NAMALWA (cell line): ENCODE results near the gene FBXO39.
"Not testable (repeated sequence)": the region's sequence is repeated elsewhere in the genome, so short reads cannot be mapped to it uniquely, and the experiment has no call there.

ENCODE experiments used
- DNase-seq: peaks from one replicate; pipeline ENCODE4 v3.0.0-alpha.2; 2015; ENCODE audit warnings: low spot score

The FBXO39 gene

GRCh38 chr17:6775871-6776405, at the start of gene FBXO39:
Gene FBXO39 (plus strand): TSS chr17:6776215. CDS start chr17:6779869, 3,654 bp downstream.
- no peak for DNase-seq

GRCh38 chr17:6729531-6729930, 46.5 kb upstream of the FBXO39 start:
- no peak for DNase-seq

- DNase-seq: not testable (repeated sequence)
Measured at GRCh38 chr17:6746665-6747064, 29.4 kb upstream of the FBXO39 start.

- no peak for DNase-seq
Measured at GRCh38 chr17:6748617-6749016, 27.4 kb upstream of the FBXO39 start.

GRCh38 chr17:6749519-6749918, 26.5 kb upstream of the FBXO39 start:
- DNase-seq: peak; percentile 8

GRCh38 chr17:6752068-6752909, 23.7 kb upstream of the FBXO39 start:
- no peak for DNase-seq

- DNase-seq: no peak
Measured at GRCh38 chr17:6753006-6753445, 23.0 kb upstream of the FBXO39 start.

- no peak for DNase-seq
Measured at GRCh38 chr17:6753546-6753945, 22.5 kb upstream of the FBXO39 start.

GRCh38 chr17:6755281-6755680, 20.7 kb upstream of the FBXO39 start:
- DNase-seq: no peak

- DNase-seq: peak; percentile 35
Measured at GRCh38 chr17:6755731-6756184, 20.3 kb upstream of the FBXO39 start, which contains the start of gene XAF1. Gene XAF1 (plus strand): TSS chr17:6756046. CDS start chr17:6756079, 33 bp downstream.

GRCh38 chr17:6756425-6757031, 19.5 kb upstream of the FBXO39 start:
- no peak for DNase-seq

- DNase-seq: no peak
Measured at GRCh38 chr17:6757747-6758146, 18.3 kb upstream of the FBXO39 start.

- no peak for DNase-seq
Measured at GRCh38 chr17:6761779-6762178, 14.2 kb upstream of the FBXO39 start.

- DNase-seq: no peak
Measured at GRCh38 chr17:6768447-6768846, 7.6 kb upstream of the FBXO39 start.

- DNase-seq: no peak
Measured at GRCh38 chr17:6772016-6772415, 4.0 kb upstream of the FBXO39 start.

GRCh38 chr17:6774906-6775305, 1.1 kb upstream of the FBXO39 start:
- DNase-seq: not testable (repeated sequence)

- DNase-seq: no peak
Measured at GRCh38 chr17:6779411-6779810, 3.4 kb downstream of the FBXO39 start.

- DNase-seq: no peak
Measured at GRCh38 chr17:6780001-6780400, 4.0 kb downstream of the FBXO39 start.

- no peak for DNase-seq
Measured at GRCh38 chr17:6780886-6781285, 4.9 kb downstream of the FBXO39 start.

GRCh38 chr17:6782244-6782643, 6.2 kb downstream of the FBXO39 start:
- no peak for DNase-seq

GRCh38 chr17:6786618-6787017, 10.6 kb downstream of the FBXO39 start:
- no peak for DNase-seq

GRCh38 chr17:6787081-6787693, 11.2 kb downstream of the FBXO39 start:
- DNase-seq: no peak

GRCh38 chr17:6789146-6789545, 13.1 kb downstream of the FBXO39 start:
- DNase-seq: no peak
